Measurements from ENCODE around the gene ZFYVE27.

ZFYVE27 gene

GRCh38 chr10:97715259-97715874 lies 21.6 kb upstream of the ZFYVE27 start:
- DNase-seq = no peak

GRCh38 chr10:97717627-97718026 lies 19.3 kb upstream of the ZFYVE27 start:
- DNase-seq = no peak

DNA sequence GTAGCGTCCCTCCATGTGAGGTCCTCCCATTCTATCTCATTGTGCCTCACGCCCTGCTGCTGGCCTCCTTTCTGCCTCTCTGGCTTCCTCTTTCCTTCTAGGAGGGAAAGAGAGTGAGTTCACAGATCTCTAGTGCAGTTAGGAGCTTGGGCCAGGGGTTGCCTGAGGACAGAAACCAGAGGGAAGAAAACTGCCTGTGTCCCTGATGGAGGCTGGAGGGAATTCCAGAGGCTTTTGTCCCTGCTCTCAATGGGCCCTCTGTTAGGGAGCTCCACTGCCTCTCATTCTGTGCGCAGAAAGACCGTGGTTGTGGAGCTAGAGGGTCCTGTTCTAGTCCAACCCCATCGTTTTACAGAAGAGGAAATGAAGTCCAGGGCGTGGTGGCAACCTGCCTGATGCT lies 18.8 kb upstream of the ZFYVE27 start:
- DNase-seq = no peak

DNA sequence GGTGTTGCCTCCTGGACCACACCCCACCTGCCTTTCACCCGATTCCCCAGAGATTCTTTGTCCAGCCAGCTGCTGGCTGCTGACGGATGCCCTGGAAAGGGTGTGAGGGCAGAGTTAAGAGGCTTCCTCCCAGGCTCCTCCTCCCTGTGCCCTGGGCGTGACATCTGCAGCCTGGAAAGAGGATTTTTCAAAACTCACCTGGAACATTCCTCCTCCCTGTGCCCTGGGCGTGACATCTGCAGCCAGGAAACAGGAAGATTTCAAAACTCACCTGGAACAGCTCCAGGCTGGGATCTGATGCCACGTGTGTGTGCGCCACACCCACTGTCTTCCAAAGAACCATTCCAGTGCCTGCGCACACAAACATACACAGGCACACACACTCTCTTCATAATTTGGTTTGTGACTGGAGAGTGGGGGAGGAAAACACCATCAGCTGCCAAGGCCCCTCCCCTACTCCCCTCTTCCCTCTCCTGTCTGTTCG lies 18.2 kb upstream of the ZFYVE27 start:
- DNase-seq = no peak

- DNase-seq = no peak
Observed at GRCh38 chr10:97719602-97720001, 17.3 kb upstream of the ZFYVE27 start.

GRCh38 chr10:97721871-97722780 lies 14.8 kb upstream of the ZFYVE27 start:
- no peak for DNase-seq

DNA sequence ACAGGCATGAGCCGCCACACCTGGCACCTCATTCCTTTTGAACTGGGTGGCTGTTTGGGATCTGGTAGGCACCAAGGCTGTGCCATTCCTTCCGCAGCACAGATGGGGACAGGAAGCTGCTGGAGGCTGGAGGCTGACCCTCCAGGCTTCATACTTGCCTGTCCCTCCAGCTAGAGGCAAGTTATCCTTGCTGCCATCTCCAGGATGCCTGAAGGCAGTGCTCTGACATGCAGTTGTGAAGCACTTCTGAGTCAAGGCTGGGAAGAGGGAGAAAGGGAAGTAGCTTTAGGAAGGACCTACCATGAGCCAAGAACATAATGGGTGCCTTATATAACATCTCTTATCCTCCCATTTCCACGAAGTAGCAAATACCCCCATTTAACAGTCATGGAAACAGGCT lies 13.9 kb upstream of the ZFYVE27 start:
- no peak for DNase-seq

- DNase-seq = no peak
Observed at GRCh38 chr10:97724341-97724941, 12.5 kb upstream of the ZFYVE27 start.

DNA sequence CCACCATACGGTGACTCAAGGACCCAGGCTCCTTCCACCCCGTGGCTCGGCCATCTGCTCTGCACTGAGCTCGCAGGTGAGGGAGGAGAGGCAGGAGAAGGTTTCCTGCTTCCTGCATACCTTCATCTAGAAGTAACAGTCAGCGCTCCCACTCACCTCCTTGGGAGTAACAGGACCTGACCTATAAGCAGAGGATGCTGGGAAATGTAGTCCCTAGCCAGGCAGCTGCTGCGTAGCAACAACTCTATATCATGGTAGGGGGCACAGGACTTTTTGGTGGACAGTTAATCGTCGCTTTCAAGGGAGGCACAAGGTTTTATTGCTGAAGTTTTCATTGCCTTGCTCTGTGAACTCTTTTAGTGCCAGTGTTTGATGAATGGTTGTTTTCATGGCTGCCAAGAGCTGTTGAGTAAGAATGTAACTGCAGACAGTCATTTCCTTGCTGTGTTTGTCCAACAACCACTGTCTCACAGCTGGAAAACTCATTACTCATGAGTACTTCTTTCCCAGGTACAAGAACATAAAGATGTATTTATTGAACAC lies 10.2 kb upstream of the ZFYVE27 start:
- no peak for DNase-seq

DNA sequence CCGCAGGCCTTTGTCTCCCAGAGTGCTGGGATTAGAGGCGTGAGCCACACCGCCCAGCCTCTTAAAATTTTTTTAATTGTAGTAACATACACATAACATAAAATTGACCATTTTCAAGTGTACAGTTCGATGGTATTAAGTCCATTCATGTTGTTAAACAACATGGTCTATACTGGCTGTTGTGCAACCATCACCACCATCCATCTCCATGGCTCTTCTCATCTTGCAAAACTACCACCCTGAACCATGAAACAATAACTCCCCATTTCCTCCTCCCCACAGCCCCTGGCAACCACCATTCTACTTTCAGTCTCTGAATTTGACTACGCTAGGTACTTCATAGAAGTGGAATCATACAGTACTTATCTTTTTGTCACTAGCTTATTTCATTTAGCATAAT lies 7.9 kb upstream of the ZFYVE27 start:
- no peak for DNase-seq

- peak; percentile 47 to 49 for DNase-seq
Observed at GRCh38 chr10:97731346-97732051, 5.4 kb upstream of the ZFYVE27 start.

- no peak for DNase-seq
Observed at GRCh38 chr10:97732052-97732359, 4.9 kb upstream of the ZFYVE27 start.

- no peak for DNase-seq
Observed at GRCh38 chr10:97733256-97733655, 3.7 kb upstream of the ZFYVE27 start.

DNA sequence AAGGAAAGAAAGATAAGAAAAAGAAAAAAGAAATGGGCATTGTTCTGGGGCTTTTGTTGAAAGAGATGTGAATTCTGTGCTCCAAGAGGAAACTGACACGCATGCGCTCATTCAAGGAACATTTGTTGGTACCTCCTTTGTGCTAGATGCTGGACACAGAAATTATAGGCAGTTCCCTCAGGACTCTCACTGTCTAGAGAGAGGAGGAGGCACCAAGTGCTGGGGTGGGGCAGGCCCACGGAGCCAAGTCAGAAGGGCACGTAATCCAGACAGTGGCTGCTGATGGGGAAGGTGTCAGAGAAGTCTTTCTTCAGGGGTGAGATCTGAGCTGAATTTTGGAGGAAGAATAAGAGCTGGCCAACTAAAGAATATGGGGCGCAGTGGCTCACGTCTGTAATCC lies 2.9 kb upstream of the ZFYVE27 start:
- no peak for DNase-seq

DNA sequence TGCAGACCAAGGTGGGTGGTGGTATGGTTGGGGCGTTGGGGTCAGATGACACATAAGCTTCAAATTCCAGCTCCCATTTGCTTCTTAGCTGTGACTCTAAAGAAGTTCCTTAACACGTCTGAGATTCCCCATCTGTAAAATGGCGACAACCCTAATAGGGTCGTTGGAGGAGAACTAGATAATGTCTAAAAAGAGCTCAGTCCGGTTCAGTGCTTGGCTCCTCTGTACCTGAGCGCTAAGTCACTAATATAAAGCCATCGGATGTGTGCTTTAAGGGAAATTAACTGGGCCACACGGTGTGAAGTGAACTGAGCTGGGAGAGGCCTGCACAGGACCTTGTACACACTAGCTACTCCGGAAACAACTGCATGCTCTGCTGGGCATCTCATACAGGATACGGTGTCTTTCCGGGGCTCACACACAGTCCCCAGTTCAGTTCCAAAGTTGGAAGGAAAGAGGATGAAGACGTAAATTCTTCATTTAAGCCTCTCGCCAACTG lies 476 bp upstream of the ZFYVE27 start:
- no peak for DNase-seq

- DNase-seq = no peak
Observed at GRCh38 chr10:97737770-97738265, 890 bp downstream of the ZFYVE27 start.

- DNase-seq = no peak
Observed at GRCh38 chr10:97738616-97739015, 1.7 kb downstream of the ZFYVE27 start.

DNA sequence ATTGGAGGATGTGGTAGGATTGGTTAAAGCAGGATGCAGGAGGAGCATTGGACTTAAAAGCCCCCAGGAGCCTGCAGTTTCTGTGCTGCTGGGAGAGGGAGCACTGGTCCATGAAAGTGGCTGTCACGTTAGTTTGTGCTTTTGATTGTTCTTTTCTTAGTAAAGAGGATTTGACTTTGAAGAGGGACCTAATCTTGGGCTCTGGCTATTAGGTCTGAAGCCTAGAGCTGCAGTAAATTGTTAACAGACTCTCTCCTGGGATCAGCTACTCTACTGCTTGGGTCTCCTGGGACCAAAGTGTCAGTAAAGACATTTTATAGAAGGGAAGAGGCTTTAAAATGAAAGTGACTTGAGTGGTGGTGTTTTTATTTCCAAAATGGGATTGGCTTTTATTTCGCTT lies 3.7 kb downstream of the ZFYVE27 start:
- no peak for DNase-seq

DNA sequence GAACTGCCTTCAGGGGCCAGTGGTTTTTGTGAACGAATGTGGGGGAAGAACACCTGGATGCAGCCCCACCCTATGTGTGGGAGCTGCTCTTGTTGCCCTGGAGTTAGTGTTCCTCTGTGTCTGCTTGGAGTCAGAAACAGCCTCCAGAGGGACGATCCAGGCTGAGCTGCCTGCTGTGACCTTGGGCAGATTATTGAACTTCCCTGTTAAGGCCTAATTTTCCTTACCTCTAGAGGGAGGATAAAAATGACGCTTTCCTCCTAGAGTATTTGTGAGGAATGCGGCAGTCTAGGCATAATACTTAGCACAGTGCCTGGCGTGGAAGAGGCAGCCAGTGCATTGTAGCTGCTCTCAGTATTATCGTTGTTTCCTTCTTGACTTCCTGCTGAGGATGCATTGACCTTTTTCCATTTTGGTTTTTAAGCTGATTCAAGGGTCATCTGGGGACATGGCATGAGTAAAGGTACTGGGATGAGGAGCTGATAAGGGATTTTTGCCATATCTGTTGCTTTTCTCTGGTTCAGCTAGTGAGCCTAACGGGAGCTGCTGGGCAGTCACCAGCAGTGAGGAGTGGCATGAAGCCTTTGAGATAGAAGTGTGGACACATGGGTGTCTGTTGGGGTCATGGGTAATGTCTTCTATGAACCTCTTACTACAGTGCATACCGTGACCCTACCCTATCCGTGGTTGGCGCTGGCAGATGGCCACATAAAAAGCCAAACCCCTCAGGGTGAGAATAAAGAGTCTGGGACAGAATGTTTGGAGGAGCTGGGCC lies 6.4 kb downstream of the ZFYVE27 start:
- no peak for DNase-seq

DNA sequence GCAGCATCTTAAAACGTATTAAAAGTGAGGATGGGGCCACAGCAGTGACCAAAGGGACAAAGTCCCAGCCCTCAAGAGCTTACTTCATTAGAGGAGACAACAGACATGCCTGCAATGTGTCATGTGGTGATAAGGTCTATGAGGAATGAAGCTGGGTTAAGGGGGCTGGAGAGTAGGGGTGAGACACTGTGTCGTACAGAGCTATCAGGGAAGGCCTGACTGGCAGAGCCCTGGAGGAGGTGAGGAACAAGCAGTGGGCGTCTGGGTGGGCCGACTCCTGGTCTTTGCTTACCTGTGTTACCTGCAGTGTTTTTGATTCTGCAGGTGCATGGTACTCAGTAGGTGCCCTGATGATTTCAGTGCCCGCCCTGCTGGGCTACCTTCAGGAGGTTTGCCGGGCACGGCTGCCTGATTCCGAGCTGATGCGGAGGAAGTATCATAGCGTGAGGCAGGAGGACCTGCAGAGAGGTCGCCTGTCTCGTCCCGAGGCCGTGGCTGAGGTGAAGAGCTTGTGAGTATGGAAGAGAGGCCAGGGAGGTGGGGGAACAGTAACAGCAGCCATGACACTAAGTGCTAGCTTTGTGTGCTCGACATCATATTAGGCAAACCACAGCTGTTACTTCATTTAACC lies 7.6 kb downstream of the ZFYVE27 start:
- no peak for DNase-seq

DNA sequence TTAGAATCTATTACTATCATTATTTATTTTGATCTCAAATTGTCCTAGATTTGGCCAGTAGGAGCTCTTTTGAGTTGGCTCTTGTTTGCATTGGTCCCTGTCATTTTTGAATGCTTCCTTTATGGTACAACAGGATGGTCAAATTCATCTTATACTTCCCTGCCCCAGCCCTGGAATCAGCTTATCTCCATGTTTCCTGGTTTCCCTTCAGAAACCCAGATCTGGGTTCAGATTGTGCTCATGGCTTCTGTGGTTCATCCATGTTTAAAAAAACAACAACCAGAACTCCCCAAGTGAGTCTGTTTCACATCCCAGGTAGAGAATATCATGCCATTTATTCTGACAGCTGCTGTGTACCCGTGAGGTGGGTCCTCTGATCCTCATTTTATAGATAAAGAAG lies 10.6 kb downstream of the ZFYVE27 start:
- DNase-seq = no peak

All from activated CD4-positive, alpha-beta T cell treated with anti-CD3 and anti-CD28 coated beads, Interleukin-2, amount 50 U/mL, for 4 hours (primary cell).